ENCODE data around the gene C16orf86.

Gene C16orf86

DNA sequence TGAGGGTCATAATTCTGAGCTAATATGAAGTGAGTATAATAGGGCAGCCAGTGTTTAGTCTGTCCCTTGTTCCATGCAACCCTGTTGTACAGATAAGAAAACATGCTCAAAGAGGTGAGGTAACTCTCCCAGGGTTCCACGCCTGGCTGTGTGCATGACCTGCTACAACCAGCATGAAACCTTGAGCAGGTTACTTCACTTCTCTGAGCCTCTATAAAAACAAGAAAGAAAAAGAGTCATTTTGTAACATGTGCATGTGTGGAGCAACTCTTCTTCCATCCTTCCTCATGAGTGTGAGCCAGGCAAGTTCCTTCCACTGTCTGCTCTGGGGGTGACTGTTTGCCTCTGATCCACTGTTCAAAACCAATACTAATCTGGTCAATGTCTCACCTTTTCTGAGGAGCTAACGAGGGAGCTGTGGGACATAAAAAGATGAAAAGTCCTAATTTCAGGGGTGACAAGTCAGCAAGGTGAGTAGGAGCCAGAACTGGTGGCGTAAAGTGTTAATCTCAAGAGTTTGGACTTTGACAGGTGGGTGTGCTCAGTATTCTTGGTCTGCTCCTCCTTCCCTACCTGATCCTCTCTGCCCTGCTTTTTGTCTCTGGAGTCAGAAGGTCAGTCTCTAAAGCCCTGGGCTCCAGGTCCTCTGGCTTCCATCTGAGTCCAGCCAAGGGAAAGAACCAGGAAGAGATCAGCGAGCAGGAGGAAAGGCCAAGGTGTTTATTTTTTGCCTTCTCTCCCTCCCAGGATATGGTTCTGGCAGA, 31.0 kb downstream of the C16orf86 start:
- DNase-seq: no peak

GRCh38 chr16:67699265-67699664, 32.7 kb downstream of the C16orf86 start:
- DNase-seq: no peak

DNA sequence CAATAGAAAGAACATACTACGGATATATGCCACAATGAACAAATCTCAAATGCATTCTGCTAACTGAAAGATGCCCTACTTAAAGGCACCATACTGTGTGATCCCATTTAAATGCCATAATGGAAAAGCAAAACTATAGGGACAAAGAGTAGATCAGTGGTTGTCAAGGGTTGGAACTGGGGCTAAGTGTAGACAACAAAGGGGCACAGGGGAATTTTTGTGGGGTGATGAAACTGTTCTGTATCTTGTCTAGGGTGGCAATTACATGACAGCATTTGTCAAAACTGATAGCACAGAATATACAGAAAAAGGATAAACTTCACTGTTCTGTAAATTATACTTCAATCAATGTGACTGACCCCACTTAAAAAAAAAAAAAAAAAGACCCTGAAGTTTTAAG, 34.8 kb downstream of the C16orf86 start:
- no peak for DNase-seq

- DNase-seq: no peak
These were observed 35.5 kb downstream of the C16orf86 start for GRCh38 chr16:67702130-67702529.

GRCh38 chr16:67703626-67704025, 37.0 kb downstream of the C16orf86 start:
- no peak for DNase-seq

DNA sequence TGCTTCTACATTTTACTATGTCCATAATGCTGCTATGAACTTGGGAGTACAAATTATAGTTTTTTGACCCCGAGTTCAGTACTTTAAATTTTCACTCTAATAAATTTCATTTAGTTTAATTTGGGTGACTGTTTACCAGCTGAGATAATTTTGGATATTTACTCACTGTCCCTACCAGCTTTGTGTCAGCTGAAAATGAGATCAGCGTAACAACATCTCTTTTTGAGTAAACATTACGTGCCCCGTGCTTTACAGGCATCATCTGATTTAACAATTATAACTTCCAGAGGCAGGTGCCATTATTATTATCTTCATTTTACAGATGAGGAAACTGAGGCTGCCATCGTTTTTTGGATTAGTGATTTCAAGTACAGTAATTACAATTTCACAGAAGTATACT, 37.5 kb downstream of the C16orf86 start:
- no peak for DNase-seq

GRCh38 chr16:67707210-67707609, 40.6 kb downstream of the C16orf86 start:
- no peak for DNase-seq

- DNase-seq: no peak
These were observed 41.2 kb downstream of the C16orf86 start for GRCh38 chr16:67707790-67708189.

- DNase-seq: no peak
These were observed 41.8 kb downstream of the C16orf86 start for GRCh38 chr16:67708368-67708771.

DNA sequence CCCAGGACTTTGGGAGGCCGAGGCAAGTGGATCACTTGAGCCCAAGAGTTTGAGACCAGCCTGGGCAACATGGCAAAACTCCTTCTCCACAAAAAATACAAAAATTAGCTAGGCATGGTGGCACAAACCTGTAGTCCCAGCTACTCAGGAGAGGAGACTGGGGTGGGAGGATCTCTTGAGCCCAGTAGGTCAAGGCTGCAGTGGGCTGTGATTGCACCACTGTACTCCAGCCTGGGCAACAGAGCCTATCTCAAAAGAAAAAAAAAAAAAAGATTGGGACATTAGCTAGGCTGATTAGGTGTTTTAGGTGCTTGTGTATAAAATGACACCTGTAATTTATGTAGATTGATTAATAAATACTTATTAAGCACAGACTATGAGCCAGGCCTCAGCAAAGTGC, 42.4 kb downstream of the C16orf86 start:
- DNase-seq: no peak

GRCh38 chr16:67710607-67711006, 44.0 kb downstream of the C16orf86 start:
- DNase-seq: no peak

DNA sequence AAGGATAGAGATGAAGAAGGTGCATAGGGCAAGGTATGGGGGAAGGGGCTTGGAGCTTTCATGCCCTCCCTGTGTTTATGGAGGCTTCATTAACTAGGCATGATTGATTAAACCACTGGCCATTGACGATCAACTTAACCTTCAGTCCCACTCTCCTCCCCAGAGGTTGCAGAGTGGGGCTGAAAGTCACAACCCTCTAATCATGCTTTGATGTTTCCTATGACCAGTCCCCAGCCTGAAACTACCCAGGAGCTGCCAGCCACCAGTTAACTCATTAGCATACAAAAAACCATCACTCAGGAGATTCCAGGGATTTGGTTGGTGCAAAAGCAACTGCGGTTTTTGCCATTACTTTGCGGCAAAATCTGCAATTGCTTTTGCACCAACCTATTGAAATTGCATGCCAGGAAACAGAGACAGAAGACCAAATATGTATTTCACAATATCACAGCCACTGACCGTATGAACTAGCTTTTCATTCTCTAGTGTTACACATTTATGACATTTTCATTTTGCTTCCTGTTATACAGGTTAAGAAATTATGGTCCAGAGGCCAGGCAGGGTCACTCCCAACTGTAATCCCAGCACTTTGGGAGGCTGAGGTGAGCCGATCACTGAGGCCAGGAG, 47.1 kb downstream of the C16orf86 start:
- no peak for DNase-seq

DNA sequence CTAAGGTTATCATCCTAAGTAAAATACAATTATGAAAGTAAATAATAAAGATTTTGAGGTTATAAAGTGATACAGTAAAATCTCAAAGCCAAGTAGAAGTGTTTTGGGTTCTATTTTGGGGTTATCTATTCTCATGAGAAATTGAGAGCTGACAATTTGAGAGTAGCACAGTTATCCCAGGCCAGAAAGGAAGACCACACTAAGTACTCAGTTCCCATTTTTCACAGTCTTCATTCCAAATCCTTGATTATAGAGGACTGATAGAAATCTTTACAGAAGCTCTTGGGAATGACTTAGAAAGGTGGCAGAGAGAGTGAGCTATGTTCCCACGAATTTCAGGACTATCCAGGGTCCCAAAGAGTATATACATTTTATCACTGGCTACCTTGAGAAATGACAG, 47.9 kb downstream of the C16orf86 start:
- DNase-seq: no peak

GRCh38 chr16:67716097-67716496, 49.5 kb downstream of the C16orf86 start:
- DNase-seq: no peak

Data from effector CD4-positive, alpha-beta T cell (primary cell).